GOT3 (cell line): Measurements from ENCODE around the gene IRAG1.

Source experiments
- DNase-seq: peaks from one replicate; lab custom pipeline; 2025; ENCODE audit warnings: mixed read lengths; lab: John Stamatoyannopoulos, UW

The IRAG1 gene

DNA sequence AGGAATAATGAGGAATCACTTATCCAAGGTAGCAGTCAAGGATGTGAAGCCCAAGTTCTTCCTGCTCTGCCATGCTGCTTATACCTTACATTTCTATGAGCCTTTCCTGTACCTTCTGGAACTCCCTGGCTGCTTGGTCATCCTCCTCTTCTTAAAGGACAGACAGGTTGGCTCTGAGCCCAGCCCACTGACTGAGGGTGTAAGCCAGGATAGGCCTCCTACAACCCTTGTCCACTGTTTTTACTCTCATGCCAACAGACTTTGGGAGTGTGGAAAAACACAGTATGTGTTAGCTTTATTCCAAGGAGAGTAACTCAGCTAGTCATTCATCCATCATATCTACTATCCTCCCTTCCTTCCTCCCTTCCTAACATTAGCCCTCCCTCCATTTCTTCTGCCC lies 47.5 kb downstream of the IRAG1 start:
- DNase-seq: no peak

DNA sequence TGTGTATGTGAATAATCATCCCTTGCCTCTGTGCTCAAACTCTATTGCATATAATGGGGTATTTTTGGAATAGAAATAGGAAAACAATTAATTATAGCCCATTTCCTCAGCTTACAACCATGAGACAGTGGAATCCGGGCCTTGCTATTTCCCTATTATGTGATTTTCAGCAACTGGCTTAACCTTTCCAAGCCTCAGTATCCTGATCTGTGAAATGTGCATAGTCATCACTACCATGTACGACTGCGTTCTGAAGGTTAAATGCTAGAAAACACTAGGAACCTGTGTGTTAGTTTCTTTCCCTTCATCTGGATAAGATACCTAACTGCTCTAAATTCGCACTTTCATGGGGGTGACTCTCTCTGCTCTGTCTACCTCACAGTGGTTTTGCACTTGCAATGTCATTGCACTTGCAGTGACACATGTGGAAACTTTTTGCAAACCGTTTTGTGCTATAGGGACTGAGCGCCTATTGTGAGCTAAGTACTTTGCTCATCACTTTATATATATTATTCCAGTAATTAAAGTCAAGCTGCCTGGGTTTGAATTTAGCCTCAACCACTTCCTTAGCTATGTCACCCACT lies 48.3 kb downstream of the IRAG1 start:
- DNase-seq: no peak
